Keratinocyte (primary cell): Measurements from ENCODE around the gene MIA. TPM values are rescaled to one million over a fixed set of nuclear protein-coding genes. Genes with fewer than 3 reads are reported as not detected.

Source experiments
- DNase-seq: peaks from one replicate; pipeline ENCODE4 v3.0.0-alpha.2; 2011; ENCODE audit warnings: low read depth, missing footprints, low spot score
- FAIRE-seq: peaks from 2 replicates; lab custom pipeline; 2011; peaks lifted over from hg19 to GRCh38; lab: Jason Lieb, UNC
- H2AFZ ChIP-seq: 2 replicates; pipeline ENCODE4 v1.6.0; 2012; ENCODE audit warnings: low read length, control low read depth, inconsistent platforms; ENCODE audit not compliant: control insufficient read depth
- H3K27ac ChIP-seq: 2 replicates; pipeline ENCODE4 v1.5.1; 2011; ENCODE audit warnings: low read length; ENCODE audit not compliant: control insufficient read depth, insufficient read depth
- H3K27me3 ChIP-seq: 3 replicates; pipeline ENCODE4 v1.6.0; 2011; ENCODE audit warnings: low read length; ENCODE audit not compliant: control insufficient read depth, insufficient read depth; ENCODE audit errors: extremely low read depth
- H3K36me3 ChIP-seq, 2 experiments: 2 replicates in 1 of 2; 3 replicates in 1 of 2; pipeline ENCODE4 v1.5.1; 2011; ENCODE audit warnings: low read length in 2 of 2, mild to moderate bottlenecking in 1 of 2; ENCODE audit not compliant: control insufficient read depth in 2 of 2, insufficient read depth in 2 of 2; ENCODE audit errors: extremely low read depth in 1 of 2
- H3K4me1 ChIP-seq: 3 replicates; pipeline ENCODE4 v1.5.1; 2011; ENCODE audit warnings: low read length; ENCODE audit not compliant: control insufficient read depth, insufficient read depth; ENCODE audit errors: extremely low read depth
- H3K4me2 ChIP-seq: 3 replicates; pipeline ENCODE4 v1.6.0; 2011; ENCODE audit warnings: low read depth, low read length; ENCODE audit not compliant: control insufficient read depth, insufficient read depth; ENCODE audit errors: extremely low read depth
- H3K4me3 ChIP-seq, 3 experiments: fragments of 200-600 bp in 1 of 3; sonication (generic) in 1 of 3; 2 replicates in 2 of 3; 3 replicates in 1 of 3; pipeline ENCODE4 v1.5.1; 2011 to 2016; ENCODE audit warnings: low read length in 3 of 3, mild to moderate bottlenecking in 3 of 3, control low read depth in 2 of 3, inconsistent platforms in 1 of 3, low read depth in 1 of 3, mixed read lengths in 1 of 3, mixed run types in 1 of 3, moderate library complexity in 1 of 3; ENCODE audit not compliant: control insufficient read depth in 2 of 3, insufficient read depth in 2 of 3; ENCODE audit errors: extremely low read depth in 1 of 3
- H3K79me2 ChIP-seq: 2 replicates; pipeline ENCODE4 v1.6.0; 2012; ENCODE audit warnings: low read length; ENCODE audit not compliant: control insufficient read depth, insufficient read depth
- H3K9ac ChIP-seq: 3 replicates; pipeline ENCODE4 v1.6.0; 2011; ENCODE audit warnings: low read length; ENCODE audit not compliant: control insufficient read depth, insufficient read depth; ENCODE audit errors: extremely low read depth
- H3K9me1 ChIP-seq: 3 replicates; pipeline ENCODE4 v1.6.0; 2011; ENCODE audit warnings: low read length; ENCODE audit not compliant: control insufficient read depth, insufficient read depth; ENCODE audit errors: extremely low read depth
- H3K9me3 ChIP-seq: 2 replicates; pipeline ENCODE4 v1.5.1; 2012; ENCODE audit warnings: low read depth, low read length; ENCODE audit not compliant: control insufficient read depth
- H4K20me1 ChIP-seq: 3 replicates; pipeline ENCODE4 v1.6.0; 2011; ENCODE audit warnings: low read length; ENCODE audit not compliant: control insufficient read depth, insufficient read depth; ENCODE audit errors: extremely low read depth
- CTCF ChIP-seq, 3 experiments: IDR thresholded peaks in 1 of 3; conservative IDR thresholded peaks in 1 of 3; optimal IDR thresholded peaks in 1 of 3; 2 replicates in 2 of 3; 3 replicates in 1 of 3; pipeline versions ENCODE3 to v1.5.1; 2011; ENCODE audit warnings: low read length in 3 of 3, mild to moderate bottlenecking in 3 of 3, moderate library complexity in 2 of 3, control low read depth in 1 of 3, inconsistent platforms in 1 of 3; ENCODE audit not compliant: insufficient read depth in 2 of 3; ENCODE audit errors: extremely low read depth in 1 of 3
- EZH2 ChIP-seq: IDR thresholded peaks from one replicate; pipeline ENCODE4 v1.6.1; 2012; ENCODE audit warnings: inconsistent platforms, mild to moderate bottlenecking, low read length, moderate library complexity
- dilution Hi-C: fragments of 300-500 bp; cut with MboI; formaldehyde crosslinking; loops from one replicate; pipeline ENCODE4 v1.7.0; 2020; ENCODE audit warnings: low sequenced_read_pairs; ENCODE audit not compliant: extremely low pct_ligation_motif_present
- polyA plus RNA-seq, 5 experiments: library from polyadenylated mRNA; depleted of rRNA in 3 of 5; stranded (reverse) in 3 of 5; stranded (forward) in 1 of 5; unstranded in 1 of 5; fragments of >200 nt; gene quantifications; 1 replicate in 1 of 5; 2 replicates in 3 of 5; 3 replicates in 1 of 5; pipeline versions ENCODE4 v1.2.1 to v1.2.3, GENCODE V29; 2011 to 2012; ENCODE audit warnings: missing spikeins in 2 of 5, low read depth in 1 of 5, low replicate concordance in 1 of 5

The MIA gene
- polyA plus RNA-seq, 1 donor (not counting 4 experiments of a cell fraction or from before 2014, with no cell fraction given), result 3.4 TPM

GRCh38 chr19:40744554-40745401, 30.5 kb upstream of the MIA start:
- dilution Hi-C loops, result no loop called here
- Histone ChIP-seq H3K9me3 (no peaks in the 10 kb centered on the region), H3K4me2 (no peak overlapping the region), H3K4me1 (peaks cover 10% of the 10 kb centered on the region), H3K9ac (no peak overlapping the region), H3K27me3 (no peaks in the 10 kb centered on the region), H3K27ac (no peak overlapping the region), H4K20me1 (no peaks in the 10 kb centered on the region), H3K9me1 (no peaks in the 10 kb centered on the region), H3K36me3 (peaks cover 1 to 10% of the 10 kb centered on the region in 2 experiments), H3K4me3 (no peak overlapping the region), H2AFZ (no peak overlapping the region), H3K79me2 (no peaks in the 10 kb centered on the region)
- no peak for DNase-seq
- TF ChIP-seq EZH2 (no peak), CTCF (optimal IDR thresholded peaks at IDR 0.05 in 1 of 3, IDR thresholded peaks at IDR 0.05 in 1 of 3, conservative IDR thresholded peaks at IDR 0.05 in 1 of 3; ENCODE audit: extremely low read depth in 1 of 3, insufficient read depth in 2 of 3, low read length in 3 of 3) (peak in 1 of 3 experiments; percentile 28)
- no peak for FAIRE-seq

DNA sequence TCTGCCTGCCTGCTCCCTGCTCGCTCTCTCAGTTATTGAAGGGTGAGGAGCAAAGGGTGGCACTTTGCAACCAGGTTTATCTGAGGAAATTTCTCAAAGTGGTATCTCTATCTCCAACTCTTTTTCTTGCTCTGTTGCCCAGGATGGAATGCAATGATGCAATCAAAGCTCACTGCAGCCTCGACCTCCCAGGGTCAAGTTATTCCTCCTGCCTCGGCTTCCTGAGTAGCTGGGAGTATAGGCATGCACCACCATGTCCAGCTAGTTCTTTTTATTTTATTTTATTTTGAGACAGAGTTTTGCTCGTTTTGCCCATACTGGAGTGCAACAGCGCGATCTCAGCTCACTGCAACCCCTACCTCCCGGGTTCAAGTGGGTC, 29.9 kb upstream of the MIA start:
- H3K4me3 ChIP-seq, result no peak overlapping the region
- H2AFZ ChIP-seq, result no peak overlapping the region
- no peaks in the 10 kb centered on the region for H3K27me3 ChIP-seq
- DNase-seq (no peak), FAIRE-seq (no peak)
- H4K20me1 ChIP-seq, result no peaks in the 10 kb centered on the region
- H3K9me3 ChIP-seq, result no peaks in the 10 kb centered on the region
- peaks cover 10% of the 10 kb centered on the region for H3K4me1 ChIP-seq
- no peaks in the 10 kb centered on the region for H3K9me1 ChIP-seq
- H3K9ac ChIP-seq, result no peak overlapping the region
- H3K4me2 ChIP-seq, result no peak overlapping the region
- H3K79me2 ChIP-seq, result no peaks in the 10 kb centered on the region
- dilution Hi-C loops, result no loop called here
- TF ChIP-seq CTCF (optimal IDR thresholded peaks at IDR 0.05 in 1 of 3, IDR thresholded peaks at IDR 0.05 in 1 of 3, conservative IDR thresholded peaks at IDR 0.05 in 1 of 3; ENCODE audit: extremely low read depth in 1 of 3, insufficient read depth in 2 of 3, low read length in 3 of 3) (no peak), EZH2 (no peak)
- H3K36me3 ChIP-seq, result peaks cover 0 to 5% of the 10 kb centered on the region in 2 experiments
- H3K27ac ChIP-seq, result no peak overlapping the region
